HepG2 (cell line): ENCODE data around the gene CMPK1. TPM values are rescaled to one million over a fixed set of nuclear protein-coding genes. Genes with fewer than 3 reads are reported as not detected.
A peak's percentile ranks its signal among the peaks of the same experiment; 100 is the strongest.

Source experiments
- ATAC-seq: fragments of 200-7000 bp; cut with Tn5 transposase; 3 replicates; pipeline ENCODE4 v1.9.1; 2020; ENCODE audit warnings: mild to moderate bottlenecking, moderate library complexity
- BruUV-seq: library from RNA; stranded (reverse); fragments of 400-500 nt; replicated peaks from 2 replicates; lab custom pipeline; 2021; lab: Mats Ljungman, UMichigan
- CTCF ChIA-PET: fragments of 300-600 bp; formaldehyde crosslinking; extraction: SDS; loops from one replicate; lab custom pipeline; 2021; ENCODE audit warnings: low total read pairs, inconsistent platforms, low intra/inter-chr PET ratio; lab: Yijun Ruan, JAX
- POLR2A ChIA-PET: fragments of 350-600 bp; sonication (Branson Sonifier 250); formaldehyde crosslinking; loops from one replicate; lab custom pipeline; 2020; ENCODE audit warnings: antibody characterized with exemption, inconsistent platforms; lab: Yijun Ruan, JAX
- DNase-seq: peaks from one replicate; pipeline ENCODE4 v3.0.0-alpha.2; 2015; ENCODE audit warnings: low spot score
- FAIRE-seq: peaks from 3 replicates; lab custom pipeline; 2011; peaks lifted over from hg19 to GRCh38; lab: Jason Lieb, UNC
- H2AFZ ChIP-seq: one replicate; pipeline ENCODE4 v1.6.1; 2011; ENCODE audit warnings: low read length, inconsistent platforms
- H3K27ac ChIP-seq: fragments of 300-600 bp; 3 replicates; pipeline ENCODE4 v1.8.0; 2011; ENCODE audit warnings: mixed run types, mild to moderate bottlenecking, mixed read lengths, low read length, inconsistent platforms; ENCODE audit not compliant: insufficient read depth; ENCODE audit errors: extremely low read length
- H3K27me3 ChIP-seq, 2 experiments: fragments of 200-600 bp in 1 of 2; 2 replicates in 1 of 2; 3 replicates in 1 of 2; pipeline versions ENCODE4 v1.6.0 to v1.8.0; 2011; ENCODE audit warnings: low read length in 2 of 2, mild to moderate bottlenecking in 2 of 2, moderate library complexity in 2 of 2, inconsistent platforms in 1 of 2; ENCODE audit not compliant: insufficient read depth in 2 of 2, control insufficient read depth in 1 of 2
- H3K36me3 ChIP-seq, 2 experiments: fragments of 200-600 bp in 1 of 2; replicated peaks in 1 of 2; 2 replicates in 1 of 2; 3 replicates in 1 of 2; pipeline versions ENCODE4 v1.5.1 to v1.8.0; 2011; ENCODE audit warnings: low read length in 2 of 2, inconsistent platforms in 1 of 2; ENCODE audit not compliant: insufficient read depth in 2 of 2, control insufficient read depth in 1 of 2
- H3K4me1 ChIP-seq: 2 replicates; pipeline ENCODE4 v1.5.1; 2012; ENCODE audit warnings: low read length, inconsistent platforms; ENCODE audit not compliant: insufficient read depth
- H3K4me2 ChIP-seq: 2 replicates; pipeline ENCODE4 v1.6.0; 2011; ENCODE audit warnings: low read depth, low read length, inconsistent platforms
- H3K4me3 ChIP-seq, 3 experiments: fragments of 200-600 bp in 1 of 3; sonication (generic), shearing (Covaris generic) in 1 of 3; replicated peaks in 1 of 3; 2 replicates each; pipeline ENCODE4 v1.5.1; 2011 to 2016; ENCODE audit warnings: low read length in 3 of 3, inconsistent platforms in 2 of 3, low read depth in 2 of 3, mild to moderate bottlenecking in 2 of 3, control low read depth in 1 of 3, mixed read lengths in 1 of 3; ENCODE audit not compliant: insufficient read depth in 1 of 3
- H3K79me2 ChIP-seq: one replicate; pipeline ENCODE4 v1.6.1; 2011; ENCODE audit warnings: low read length, inconsistent platforms; ENCODE audit not compliant: insufficient read depth
- H3K9ac ChIP-seq: 2 replicates; pipeline ENCODE4 v1.6.0; 2011; ENCODE audit warnings: mild to moderate bottlenecking, low read depth, low read length, inconsistent platforms; ENCODE audit not compliant: insufficient read depth
- H3K9me3 ChIP-seq: 2 replicates; pipeline ENCODE4 v1.5.1; 2012; ENCODE audit warnings: mild to moderate bottlenecking, low read length
- H4K20me1 ChIP-seq: 2 replicates; pipeline ENCODE4 v1.6.0; 2011; ENCODE audit warnings: inconsistent platforms, mild to moderate bottlenecking, low read length, moderate library complexity; ENCODE audit not compliant: insufficient read depth
- WGBS: methylation state at CpG from one replicate; pipeline ENCODE4 v1.1.6; 2017; ENCODE audit warnings: low lambda C conversion rate; 5-methylcytosine and 5-hydroxymethylcytosine counted together
- in situ Hi-C: cut with HindIII; loops from 2 replicates; pipeline ENCODE4 v1.10.0; 2017; ENCODE audit warnings: low pct_unique_long_range_greater_than_20kb; ENCODE audit not compliant: extremely low pct_ligation_motif_present
- intact Hi-C: fragments of 100-400 bp; cut with micrococcal nuclease; formaldehyde crosslinking; loops from one replicate; pipeline ENCODE4 v1.10.0; 2022; ENCODE audit not compliant: unreplicated experiment
- polyA plus RNA-seq, 8 experiments: library from polyadenylated mRNA; depleted of rRNA in 3 of 8; stranded (reverse) in 7 of 8; unstranded in 1 of 8; fragments of >200 nt; fragmentation: Illumina TruSeq in 4 of 8; extraction: Trizol in 4 of 8; gene quantifications; 2 replicates each; pipeline versions ENCODE4 v1.2.1 to v1.2.3, GENCODE V29; 2011 to 2016; ENCODE audit warnings: low read depth in 4 of 8, missing spikeins in 1 of 8, mixed read lengths in 1 of 8; ENCODE audit not compliant: insufficient read depth in 1 of 8
- total RNA-seq, 5 experiments: library from RNA; depleted of rRNA; stranded (reverse); fragments of >200 nt; fragmentation: Illumina TruSeq; extraction: Trizol; gene quantifications; 2 replicates each; pipeline ENCODE4 v1.2.3, GENCODE V29; 2016; ENCODE audit warnings: low read depth in 1 of 5
- TF ChIP-seq, protein P1 (sequence below), 2 experiments: IDR thresholded peaks; 2 replicates each; pipeline ENCODE4 v1.6.1; 2011 to 2012; ENCODE audit warnings: low read length in 2 of 2, borderline replicate concordance in 1 of 2, low read depth in 1 of 2, mild to moderate bottlenecking in 1 of 2, moderate library complexity in 1 of 2
- TF ChIP-seq, protein P2 (sequence below): sonication (generic); formaldehyde crosslinking; IDR thresholded peaks from 2 replicates; pipeline ENCODE4 v1.4.0; 2020; ENCODE audit warnings: missing genetic modification reagents, borderline replicate concordance

Gene CMPK1
- total and polyA plus RNA-seq, 2 of the 13 experiments (the other 11 are each of a cell fraction or from before 2014, with no cell fraction given), result 38.3 to 92.0 TPM

DNA sequence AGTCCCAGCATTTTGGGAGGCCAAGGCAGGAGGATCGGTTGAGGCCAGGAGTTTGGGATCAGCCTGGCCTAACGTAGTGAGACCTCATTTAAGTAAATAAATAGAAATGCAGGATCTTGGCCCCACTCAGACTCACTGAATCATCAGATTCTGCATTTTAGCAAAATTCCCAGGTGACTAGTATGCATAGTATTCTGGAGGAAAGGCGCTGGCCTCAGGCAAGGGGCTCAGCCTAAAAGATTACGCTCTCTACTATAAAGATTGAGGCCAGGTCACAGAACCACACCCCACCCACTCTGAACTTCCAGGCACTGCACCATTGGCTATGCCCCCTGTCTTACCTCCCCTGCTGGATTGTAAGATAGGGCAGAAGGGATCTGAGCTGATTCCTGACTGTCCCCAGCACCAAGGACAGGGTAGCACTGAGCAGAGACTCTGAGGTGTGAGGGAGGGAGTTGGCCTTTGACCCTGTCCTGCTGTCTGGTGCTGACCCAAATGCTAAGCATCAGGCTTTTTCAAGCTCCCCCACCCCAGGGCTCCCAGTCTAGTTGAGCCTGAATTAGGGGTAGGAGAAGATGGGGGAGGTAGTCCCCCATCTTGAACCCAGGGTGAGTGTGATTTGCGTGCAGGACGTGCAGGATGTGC lies 85.2 kb downstream of the CMPK1 start:
- ATAC-seq (peak; percentile 49; the same call in 2 of the 3 replicates), FAIRE-seq (no peak), DNase-seq (no peak)
- intact Hi-C loops (no loop called here), in situ Hi-C loops (no loop called here)
- Histone ChIP-seq H3K36me3 (no peaks in the 10 kb centered on the region), H2AFZ (no peak overlapping the region), H3K4me2 (no peak overlapping the region), H3K9ac (no peak overlapping the region), H3K27ac (no peak overlapping the region), H3K4me1 (no peaks in the 10 kb centered on the region), H4K20me1 (no peaks in the 10 kb centered on the region), H3K9me3 (no peaks in the 10 kb centered on the region), H3K27me3 (peaks cover 0 to 3% of the 10 kb centered on the region in 2 experiments; a peak in 1 of 5 replicates), H3K79me2 (no peaks in the 10 kb centered on the region), H3K4me3 (no peak overlapping the region)
- TF ChIP-seq, protein P1, sequence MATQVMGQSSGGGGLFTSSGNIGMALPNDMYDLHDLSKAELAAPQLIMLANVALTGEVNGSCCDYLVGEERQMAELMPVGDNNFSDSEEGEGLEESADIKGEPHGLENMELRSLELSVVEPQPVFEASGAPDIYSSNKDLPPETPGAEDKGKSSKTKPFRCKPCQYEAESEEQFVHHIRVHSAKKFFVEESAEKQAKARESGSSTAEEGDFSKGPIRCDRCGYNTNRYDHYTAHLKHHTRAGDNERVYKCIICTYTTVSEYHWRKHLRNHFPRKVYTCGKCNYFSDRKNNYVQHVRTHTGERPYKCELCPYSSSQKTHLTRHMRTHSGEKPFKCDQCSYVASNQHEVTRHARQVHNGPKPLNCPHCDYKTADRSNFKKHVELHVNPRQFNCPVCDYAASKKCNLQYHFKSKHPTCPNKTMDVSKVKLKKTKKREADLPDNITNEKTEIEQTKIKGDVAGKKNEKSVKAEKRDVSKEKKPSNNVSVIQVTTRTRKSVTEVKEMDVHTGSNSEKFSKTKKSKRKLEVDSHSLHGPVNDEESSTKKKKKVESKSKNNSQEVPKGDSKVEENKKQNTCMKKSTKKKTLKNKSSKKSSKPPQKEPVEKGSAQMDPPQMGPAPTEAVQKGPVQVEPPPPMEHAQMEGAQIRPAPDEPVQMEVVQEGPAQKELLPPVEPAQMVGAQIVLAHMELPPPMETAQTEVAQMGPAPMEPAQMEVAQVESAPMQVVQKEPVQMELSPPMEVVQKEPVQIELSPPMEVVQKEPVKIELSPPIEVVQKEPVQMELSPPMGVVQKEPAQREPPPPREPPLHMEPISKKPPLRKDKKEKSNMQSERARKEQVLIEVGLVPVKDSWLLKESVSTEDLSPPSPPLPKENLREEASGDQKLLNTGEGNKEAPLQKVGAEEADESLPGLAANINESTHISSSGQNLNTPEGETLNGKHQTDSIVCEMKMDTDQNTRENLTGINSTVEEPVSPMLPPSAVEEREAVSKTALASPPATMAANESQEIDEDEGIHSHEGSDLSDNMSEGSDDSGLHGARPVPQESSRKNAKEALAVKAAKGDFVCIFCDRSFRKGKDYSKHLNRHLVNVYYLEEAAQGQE (IDR thresholded peaks at IDR 0.05; ENCODE audit: borderline replicate concordance in 1 of 2, low read depth in 1 of 2, low read length in 2 of 2), result peak in 1 of 2 experiments; percentile 18; a peak in 1 of 4 replicates
- TF ChIP-seq, protein P2, sequence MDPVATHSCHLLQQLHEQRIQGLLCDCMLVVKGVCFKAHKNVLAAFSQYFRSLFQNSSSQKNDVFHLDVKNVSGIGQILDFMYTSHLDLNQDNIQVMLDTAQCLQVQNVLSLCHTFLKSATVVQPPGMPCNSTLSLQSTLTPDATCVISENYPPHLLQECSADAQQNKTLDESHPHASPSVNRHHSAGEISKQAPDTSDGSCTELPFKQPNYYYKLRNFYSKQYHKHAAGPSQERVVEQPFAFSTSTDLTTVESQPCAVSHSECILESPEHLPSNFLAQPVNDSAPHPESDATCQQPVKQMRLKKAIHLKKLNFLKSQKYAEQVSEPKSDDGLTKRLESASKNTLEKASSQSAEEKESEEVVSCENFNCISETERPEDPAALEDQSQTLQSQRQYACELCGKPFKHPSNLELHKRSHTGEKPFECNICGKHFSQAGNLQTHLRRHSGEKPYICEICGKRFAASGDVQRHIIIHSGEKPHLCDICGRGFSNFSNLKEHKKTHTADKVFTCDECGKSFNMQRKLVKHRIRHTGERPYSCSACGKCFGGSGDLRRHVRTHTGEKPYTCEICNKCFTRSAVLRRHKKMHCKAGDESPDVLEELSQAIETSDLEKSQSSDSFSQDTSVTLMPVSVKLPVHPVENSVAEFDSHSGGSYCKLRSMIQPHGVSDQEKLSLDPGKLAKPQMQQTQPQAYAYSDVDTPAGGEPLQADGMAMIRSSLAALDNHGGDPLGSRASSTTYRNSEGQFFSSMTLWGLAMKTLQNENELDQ (CRISPR knock-in tag), result no peak
- CTCF ChIA-PET, result no interaction called here
- WGBS, result 58% methylated on average over 6 of the region's 6 CpGs
- BruUV-seq, result no TSS peak
- POLR2A ChIA-PET, result no interaction called here
